HepG2 (cell line): Measurements from ENCODE around the gene BOD1L1. TPM values are rescaled to one million over a fixed set of nuclear protein-coding genes. Genes with fewer than 3 reads are reported as not detected.

Experiments used
- ATAC-seq: fragments of 200-7000 bp; cut with Tn5 transposase; 3 replicates; pipeline ENCODE4 v1.9.1; 2020; ENCODE audit warnings: mild to moderate bottlenecking, moderate library complexity
- BruUV-seq: library from RNA; stranded (reverse); fragments of 400-500 nt; replicated peaks from 2 replicates; lab custom pipeline; 2021; lab: Mats Ljungman, UMichigan
- CTCF ChIA-PET: fragments of 300-600 bp; formaldehyde crosslinking; extraction: SDS; loops from one replicate; lab custom pipeline; 2021; ENCODE audit warnings: low total read pairs, inconsistent platforms, low intra/inter-chr PET ratio; lab: Yijun Ruan, JAX
- POLR2A ChIA-PET: fragments of 350-600 bp; sonication (Branson Sonifier 250); formaldehyde crosslinking; loops from one replicate; lab custom pipeline; 2020; ENCODE audit warnings: antibody characterized with exemption, inconsistent platforms; lab: Yijun Ruan, JAX
- DNase-seq: peaks from one replicate; pipeline ENCODE4 v3.0.0-alpha.2; 2015; ENCODE audit warnings: low spot score
- FAIRE-seq: peaks from 3 replicates; lab custom pipeline; 2011; peaks lifted over from hg19 to GRCh38; lab: Jason Lieb, UNC
- H2AFZ ChIP-seq: one replicate; pipeline ENCODE4 v1.6.1; 2011; ENCODE audit warnings: low read length, inconsistent platforms
- H3K27ac ChIP-seq: fragments of 300-600 bp; 3 replicates; pipeline ENCODE4 v1.8.0; 2011; ENCODE audit warnings: mixed run types, mild to moderate bottlenecking, mixed read lengths, low read length, inconsistent platforms; ENCODE audit not compliant: insufficient read depth; ENCODE audit errors: extremely low read length
- H3K27me3 ChIP-seq, 2 experiments: fragments of 200-600 bp in 1 of 2; 2 replicates in 1 of 2; 3 replicates in 1 of 2; pipeline versions ENCODE4 v1.6.0 to v1.8.0; 2011; ENCODE audit warnings: low read length in 2 of 2, mild to moderate bottlenecking in 2 of 2, moderate library complexity in 2 of 2, inconsistent platforms in 1 of 2; ENCODE audit not compliant: insufficient read depth in 2 of 2, control insufficient read depth in 1 of 2
- H3K36me3 ChIP-seq, 2 experiments: fragments of 200-600 bp in 1 of 2; replicated peaks in 1 of 2; 2 replicates in 1 of 2; 3 replicates in 1 of 2; pipeline versions ENCODE4 v1.5.1 to v1.8.0; 2011; ENCODE audit warnings: low read length in 2 of 2, inconsistent platforms in 1 of 2; ENCODE audit not compliant: insufficient read depth in 2 of 2, control insufficient read depth in 1 of 2
- H3K4me1 ChIP-seq: 2 replicates; pipeline ENCODE4 v1.5.1; 2012; ENCODE audit warnings: low read length, inconsistent platforms; ENCODE audit not compliant: insufficient read depth
- H3K4me2 ChIP-seq: 2 replicates; pipeline ENCODE4 v1.6.0; 2011; ENCODE audit warnings: low read depth, low read length, inconsistent platforms
- H3K4me3 ChIP-seq, 3 experiments: fragments of 200-600 bp in 1 of 3; sonication (generic), shearing (Covaris generic) in 1 of 3; replicated peaks in 1 of 3; 2 replicates each; pipeline ENCODE4 v1.5.1; 2011 to 2016; ENCODE audit warnings: low read length in 3 of 3, inconsistent platforms in 2 of 3, low read depth in 2 of 3, mild to moderate bottlenecking in 2 of 3, control low read depth in 1 of 3, mixed read lengths in 1 of 3; ENCODE audit not compliant: insufficient read depth in 1 of 3
- H3K79me2 ChIP-seq: one replicate; pipeline ENCODE4 v1.6.1; 2011; ENCODE audit warnings: low read length, inconsistent platforms; ENCODE audit not compliant: insufficient read depth
- H3K9ac ChIP-seq: 2 replicates; pipeline ENCODE4 v1.6.0; 2011; ENCODE audit warnings: mild to moderate bottlenecking, low read depth, low read length, inconsistent platforms; ENCODE audit not compliant: insufficient read depth
- H3K9me3 ChIP-seq: 2 replicates; pipeline ENCODE4 v1.5.1; 2012; ENCODE audit warnings: mild to moderate bottlenecking, low read length
- H4K20me1 ChIP-seq: 2 replicates; pipeline ENCODE4 v1.6.0; 2011; ENCODE audit warnings: inconsistent platforms, mild to moderate bottlenecking, low read length, moderate library complexity; ENCODE audit not compliant: insufficient read depth
- ARNT ChIP-seq: fragments of 450-650 bp; IDR thresholded peaks from 2 replicates; pipeline ENCODE4 v1.6.1; 2017
- BORCS8-MEF2B ChIP-seq: sonication (generic); formaldehyde crosslinking; IDR thresholded peaks from 2 replicates; pipeline ENCODE4 v1.8.0; 2022; ENCODE audit warnings: mild to moderate bottlenecking, missing genetic modification reagents
- HMG20A ChIP-seq: IDR thresholded peaks from 2 replicates; pipeline ENCODE4 v1.6.1; 2016; ENCODE audit warnings: borderline replicate concordance
- TARDBP ChIP-seq: sonication (generic); formaldehyde crosslinking; IDR thresholded peaks from 2 replicates; pipeline ENCODE4 v1.8.0; 2022; ENCODE audit warnings: mild to moderate bottlenecking, missing genetic modification reagents
- WGBS: methylation state at CpG from one replicate; pipeline ENCODE4 v1.1.6; 2017; ENCODE audit warnings: low lambda C conversion rate; 5-methylcytosine and 5-hydroxymethylcytosine counted together
- in situ Hi-C: cut with HindIII; loops from 2 replicates; pipeline ENCODE4 v1.10.0; 2017; ENCODE audit warnings: low pct_unique_long_range_greater_than_20kb; ENCODE audit not compliant: extremely low pct_ligation_motif_present
- intact Hi-C: fragments of 100-400 bp; cut with micrococcal nuclease; formaldehyde crosslinking; loops from one replicate; pipeline ENCODE4 v1.10.0; 2022; ENCODE audit not compliant: unreplicated experiment
- polyA plus RNA-seq, 8 experiments: library from polyadenylated mRNA; depleted of rRNA in 3 of 8; stranded (reverse) in 7 of 8; unstranded in 1 of 8; fragments of >200 nt; fragmentation: Illumina TruSeq in 4 of 8; extraction: Trizol in 4 of 8; gene quantifications; 2 replicates each; pipeline versions ENCODE4 v1.2.1 to v1.2.3, GENCODE V29; 2011 to 2016; ENCODE audit warnings: low read depth in 4 of 8, missing spikeins in 1 of 8, mixed read lengths in 1 of 8; ENCODE audit not compliant: insufficient read depth in 1 of 8
- total RNA-seq, 5 experiments: library from RNA; depleted of rRNA; stranded (reverse); fragments of >200 nt; fragmentation: Illumina TruSeq; extraction: Trizol; gene quantifications; 2 replicates each; pipeline ENCODE4 v1.2.3, GENCODE V29; 2016; ENCODE audit warnings: low read depth in 1 of 5
- TF ChIP-seq, protein P1 (sequence below): sonication (generic); formaldehyde crosslinking; IDR thresholded peaks from 2 replicates; pipeline ENCODE4 v1.5.1; 2020; ENCODE audit warnings: missing genetic modification reagents, mild to moderate bottlenecking, borderline replicate concordance
- TF ChIP-seq, protein P2 (sequence below): conservative IDR thresholded peaks from 2 replicates; pipeline ENCODE4 v1.6.1; 2018; ENCODE audit warnings: missing genetic modification reagents
- TF ChIP-seq, protein P3 (sequence below): fragments of 450-650 bp; IDR thresholded peaks from 2 replicates; pipeline ENCODE4 v1.6.1; 2017; ENCODE audit warnings: mild to moderate bottlenecking
- TF ChIP-seq, protein P4 (sequence below): sonication (generic); formaldehyde crosslinking; conservative IDR thresholded peaks from 2 replicates; pipeline ENCODE4 v1.8.0; 2022; ENCODE audit warnings: missing genetic modification reagents
- TF ChIP-seq, protein P5 (sequence below): sonication (generic); formaldehyde crosslinking; IDR thresholded peaks from 2 replicates; pipeline ENCODE4 v1.8.0; 2022; ENCODE audit warnings: mild to moderate bottlenecking, missing genetic modification reagents, moderate library complexity
- TF ChIP-seq, protein P6 (sequence below): sonication (generic); formaldehyde crosslinking; conservative IDR thresholded peaks from 2 replicates; pipeline ENCODE4 v1.4.0; 2020; ENCODE audit warnings: missing genetic modification reagents

The BOD1L1 gene
- total and polyA plus RNA-seq, 2 of the 13 experiments (the other 11 are each of a cell fraction or from before 2014, with no cell fraction given): 11.7 to 17.9 TPM

DNA sequence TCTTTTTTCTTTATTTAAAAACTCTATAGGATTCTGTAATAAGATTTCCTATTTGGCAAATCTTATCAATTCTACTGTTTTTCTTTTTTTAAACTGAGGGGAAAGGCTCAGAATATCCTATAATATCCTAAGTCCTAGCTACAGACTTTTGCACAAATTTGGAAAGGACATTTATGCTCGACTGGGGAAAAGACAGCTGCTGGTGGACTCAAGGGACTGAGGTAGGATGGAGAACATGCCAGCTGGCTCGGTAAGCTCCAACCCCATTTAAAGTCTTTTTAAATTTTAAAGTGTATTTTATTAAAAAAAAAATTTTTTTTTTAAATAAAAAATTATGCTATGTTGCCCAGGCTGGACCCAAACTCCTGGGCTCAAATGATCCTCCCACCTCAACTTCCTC is 36.8 kb downstream of the BOD1L1 start:
- peaks cover 18% of the 10 kb centered on the region for H3K4me1 ChIP-seq
- no peaks in the 10 kb centered on the region for H4K20me1 ChIP-seq
- intact Hi-C loops (no loop called here), in situ Hi-C loops (no loop called here)
- no peak overlapping the region for H2AFZ ChIP-seq
- DNase-seq: no peak
- no peaks in the 10 kb centered on the region for H3K9me3 ChIP-seq
- no peak for FAIRE-seq
- H3K9ac ChIP-seq: no peak overlapping the region
- no peak overlapping the region for H3K4me3 ChIP-seq
- WGBS: 99% methylated on average over 2 of the region's 2 CpGs
- CTCF ChIA-PET: no interaction called here
- H3K27ac ChIP-seq: no peak overlapping the region
- POLR2A ChIA-PET: no interaction called here
- no peak overlapping the region for H3K4me2 ChIP-seq
- no peaks in the 10 kb centered on the region for H3K79me2 ChIP-seq
- H3K27me3 ChIP-seq: no peaks in the 10 kb centered on the region
- no peak for ATAC-seq
- H3K36me3 ChIP-seq: peaks cover 4 to 28% of the 10 kb centered on the region in 2 experiments
- BruUV-seq: no TSS peak
- TF ChIP-seq, protein P1, sequence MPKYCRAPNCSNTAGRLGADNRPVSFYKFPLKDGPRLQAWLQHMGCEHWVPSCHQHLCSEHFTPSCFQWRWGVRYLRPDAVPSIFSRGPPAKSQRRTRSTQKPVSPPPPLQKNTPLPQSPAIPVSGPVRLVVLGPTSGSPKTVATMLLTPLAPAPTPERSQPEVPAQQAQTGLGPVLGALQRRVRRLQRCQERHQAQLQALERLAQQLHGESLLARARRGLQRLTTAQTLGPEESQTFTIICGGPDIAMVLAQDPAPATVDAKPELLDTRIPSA (CRISPR knock-in tag): no peak
- TF ChIP-seq, protein P2, sequence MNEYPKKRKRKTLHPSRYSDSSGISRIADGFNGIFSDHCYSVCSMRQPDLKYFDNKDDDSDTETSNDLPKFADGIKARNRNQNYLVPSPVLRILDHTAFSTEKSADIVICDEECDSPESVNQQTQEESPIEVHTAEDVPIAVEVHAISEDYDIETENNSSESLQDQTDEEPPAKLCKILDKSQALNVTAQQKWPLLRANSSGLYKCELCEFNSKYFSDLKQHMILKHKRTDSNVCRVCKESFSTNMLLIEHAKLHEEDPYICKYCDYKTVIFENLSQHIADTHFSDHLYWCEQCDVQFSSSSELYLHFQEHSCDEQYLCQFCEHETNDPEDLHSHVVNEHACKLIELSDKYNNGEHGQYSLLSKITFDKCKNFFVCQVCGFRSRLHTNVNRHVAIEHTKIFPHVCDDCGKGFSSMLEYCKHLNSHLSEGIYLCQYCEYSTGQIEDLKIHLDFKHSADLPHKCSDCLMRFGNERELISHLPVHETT (CRISPR knock-in tag): no peak
- TF ChIP-seq, protein P3, sequence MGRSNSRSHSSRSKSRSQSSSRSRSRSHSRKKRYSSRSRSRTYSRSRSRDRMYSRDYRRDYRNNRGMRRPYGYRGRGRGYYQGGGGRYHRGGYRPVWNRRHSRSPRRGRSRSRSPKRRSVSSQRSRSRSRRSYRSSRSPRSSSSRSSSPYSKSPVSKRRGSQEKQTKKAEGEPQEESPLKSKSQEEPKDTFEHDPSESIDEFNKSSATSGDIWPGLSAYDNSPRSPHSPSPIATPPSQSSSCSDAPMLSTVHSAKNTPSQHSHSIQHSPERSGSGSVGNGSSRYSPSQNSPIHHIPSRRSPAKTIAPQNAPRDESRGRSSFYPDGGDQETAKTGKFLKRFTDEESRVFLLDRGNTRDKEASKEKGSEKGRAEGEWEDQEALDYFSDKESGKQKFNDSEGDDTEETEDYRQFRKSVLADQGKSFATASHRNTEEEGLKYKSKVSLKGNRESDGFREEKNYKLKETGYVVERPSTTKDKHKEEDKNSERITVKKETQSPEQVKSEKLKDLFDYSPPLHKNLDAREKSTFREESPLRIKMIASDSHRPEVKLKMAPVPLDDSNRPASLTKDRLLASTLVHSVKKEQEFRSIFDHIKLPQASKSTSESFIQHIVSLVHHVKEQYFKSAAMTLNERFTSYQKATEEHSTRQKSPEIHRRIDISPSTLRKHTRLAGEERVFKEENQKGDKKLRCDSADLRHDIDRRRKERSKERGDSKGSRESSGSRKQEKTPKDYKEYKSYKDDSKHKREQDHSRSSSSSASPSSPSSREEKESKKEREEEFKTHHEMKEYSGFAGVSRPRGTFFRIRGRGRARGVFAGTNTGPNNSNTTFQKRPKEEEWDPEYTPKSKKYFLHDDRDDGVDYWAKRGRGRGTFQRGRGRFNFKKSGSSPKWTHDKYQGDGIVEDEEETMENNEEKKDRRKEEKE: no peak
- TF ChIP-seq ARNT (no peak), TARDBP (CRISPR knock-in tag) (no peak), HMG20A (no peak), BORCS8-MEF2B (CRISPR knock-in tag) (no peak)
- TF ChIP-seq, protein P4, sequence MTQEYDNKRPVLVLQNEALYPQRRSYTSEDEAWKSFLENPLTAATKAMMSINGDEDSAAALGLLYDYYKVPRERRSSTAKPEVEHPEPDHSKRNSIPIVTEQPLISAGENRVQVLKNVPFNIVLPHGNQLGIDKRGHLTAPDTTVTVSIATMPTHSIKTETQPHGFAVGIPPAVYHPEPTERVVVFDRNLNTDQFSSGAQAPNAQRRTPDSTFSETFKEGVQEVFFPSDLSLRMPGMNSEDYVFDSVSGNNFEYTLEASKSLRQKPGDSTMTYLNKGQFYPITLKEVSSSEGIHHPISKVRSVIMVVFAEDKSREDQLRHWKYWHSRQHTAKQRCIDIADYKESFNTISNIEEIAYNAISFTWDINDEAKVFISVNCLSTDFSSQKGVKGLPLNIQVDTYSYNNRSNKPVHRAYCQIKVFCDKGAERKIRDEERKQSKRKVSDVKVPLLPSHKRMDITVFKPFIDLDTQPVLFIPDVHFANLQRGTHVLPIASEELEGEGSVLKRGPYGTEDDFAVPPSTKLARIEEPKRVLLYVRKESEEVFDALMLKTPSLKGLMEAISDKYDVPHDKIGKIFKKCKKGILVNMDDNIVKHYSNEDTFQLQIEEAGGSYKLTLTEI: no peak
- TF ChIP-seq, protein P5, sequence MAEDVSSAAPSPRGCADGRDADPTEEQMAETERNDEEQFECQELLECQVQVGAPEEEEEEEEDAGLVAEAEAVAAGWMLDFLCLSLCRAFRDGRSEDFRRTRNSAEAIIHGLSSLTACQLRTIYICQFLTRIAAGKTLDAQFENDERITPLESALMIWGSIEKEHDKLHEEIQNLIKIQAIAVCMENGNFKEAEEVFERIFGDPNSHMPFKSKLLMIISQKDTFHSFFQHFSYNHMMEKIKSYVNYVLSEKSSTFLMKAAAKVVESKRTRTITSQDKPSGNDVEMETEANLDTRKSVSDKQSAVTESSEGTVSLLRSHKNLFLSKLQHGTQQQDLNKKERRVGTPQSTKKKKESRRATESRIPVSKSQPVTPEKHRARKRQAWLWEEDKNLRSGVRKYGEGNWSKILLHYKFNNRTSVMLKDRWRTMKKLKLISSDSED (CRISPR knock-in tag): no peak
- TF ChIP-seq, protein P6, sequence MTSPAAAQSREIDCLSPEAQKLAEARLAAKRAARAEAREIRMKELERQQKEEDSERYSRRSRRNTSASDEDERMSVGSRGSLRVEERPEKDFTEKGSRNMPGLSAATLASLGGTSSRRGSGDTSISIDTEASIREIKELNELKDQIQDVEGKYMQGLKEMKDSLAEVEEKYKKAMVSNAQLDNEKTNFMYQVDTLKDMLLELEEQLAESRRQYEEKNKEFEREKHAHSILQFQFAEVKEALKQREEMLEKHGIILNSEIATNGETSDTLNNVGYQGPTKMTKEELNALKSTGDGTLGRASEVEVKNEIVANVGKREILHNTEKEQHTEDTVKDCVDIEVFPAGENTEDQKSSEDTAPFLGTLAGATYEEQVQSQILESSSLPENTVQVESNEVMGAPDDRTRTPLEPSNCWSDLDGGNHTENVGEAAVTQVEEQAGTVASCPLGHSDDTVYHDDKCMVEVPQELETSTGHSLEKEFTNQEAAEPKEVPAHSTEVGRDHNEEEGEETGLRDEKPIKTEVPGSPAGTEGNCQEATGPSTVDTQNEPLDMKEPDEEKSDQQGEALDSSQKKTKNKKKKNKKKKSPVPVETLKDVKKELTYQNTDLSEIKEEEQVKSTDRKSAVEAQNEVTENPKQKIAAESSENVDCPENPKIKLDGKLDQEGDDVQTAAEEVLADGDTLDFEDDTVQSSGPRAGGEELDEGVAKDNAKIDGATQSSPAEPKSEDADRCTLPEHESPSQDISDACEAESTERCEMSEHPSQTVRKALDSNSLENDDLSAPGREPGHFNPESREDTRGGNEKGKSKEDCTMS (CRISPR knock-in tag): no peak
